Kidney epithelial cell (primary cell): ENCODE data around the gene RNASE7. TPM values are rescaled to one million over a fixed set of nuclear protein-coding genes. Genes with fewer than 3 reads are reported as not detected.

Experiments
- DNase-seq: peaks from one replicate; pipeline ENCODE4 v3.0.0-alpha.2; 2010; ENCODE audit warnings: low read depth
- H3K27me3 ChIP-seq: 2 replicates; pipeline ENCODE4 v1.6.0; 2011; ENCODE audit warnings: low read length; ENCODE audit not compliant: control insufficient read depth, insufficient read depth
- H3K36me3 ChIP-seq: 2 replicates; pipeline ENCODE4 v1.5.1; 2011; ENCODE audit warnings: low read length; ENCODE audit not compliant: control insufficient read depth, insufficient read depth
- H3K4me3 ChIP-seq: 2 replicates; pipeline ENCODE4 v1.5.1; 2011; ENCODE audit warnings: low read depth, mild to moderate bottlenecking, control low read depth, low read length
- total RNA-seq: library from RNA; depleted of rRNA; stranded (reverse); fragments of >200 nt; gene quantifications from 2 replicates; pipeline ENCODE4 v1.2.3, GENCODE V29; 2015
- TF ChIP-seq, protein P1 (sequence below): IDR thresholded peaks from 2 replicates; pipeline ENCODE4 v1.5.1; 2011; ENCODE audit warnings: mild to moderate bottlenecking, moderate library complexity, low read length, control low read depth, inconsistent platforms; ENCODE audit not compliant: insufficient read depth, poor library complexity, severe bottlenecking

The RNASE7 gene
- total RNA-seq, 1 donor from 2014 or later = not detected

DNA sequence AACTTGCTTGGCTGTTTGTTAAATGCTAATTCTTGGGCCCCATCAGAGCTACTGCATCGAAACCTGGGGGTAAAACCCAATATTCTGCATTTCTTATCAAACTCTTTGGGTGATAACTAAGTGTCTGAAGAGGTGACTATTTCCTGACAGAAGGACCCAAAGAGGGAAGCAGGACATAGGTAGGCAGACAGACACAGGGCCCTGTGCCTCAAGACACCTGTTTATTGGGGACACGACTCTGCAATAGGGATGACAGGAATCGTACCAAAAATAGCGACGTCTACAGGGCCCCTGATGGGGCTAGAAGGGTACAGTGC is 47.7 kb downstream of the RNASE7 start:
- no peaks in the 10 kb centered on the region for H3K36me3 ChIP-seq
- DNase-seq = no peak

DNA sequence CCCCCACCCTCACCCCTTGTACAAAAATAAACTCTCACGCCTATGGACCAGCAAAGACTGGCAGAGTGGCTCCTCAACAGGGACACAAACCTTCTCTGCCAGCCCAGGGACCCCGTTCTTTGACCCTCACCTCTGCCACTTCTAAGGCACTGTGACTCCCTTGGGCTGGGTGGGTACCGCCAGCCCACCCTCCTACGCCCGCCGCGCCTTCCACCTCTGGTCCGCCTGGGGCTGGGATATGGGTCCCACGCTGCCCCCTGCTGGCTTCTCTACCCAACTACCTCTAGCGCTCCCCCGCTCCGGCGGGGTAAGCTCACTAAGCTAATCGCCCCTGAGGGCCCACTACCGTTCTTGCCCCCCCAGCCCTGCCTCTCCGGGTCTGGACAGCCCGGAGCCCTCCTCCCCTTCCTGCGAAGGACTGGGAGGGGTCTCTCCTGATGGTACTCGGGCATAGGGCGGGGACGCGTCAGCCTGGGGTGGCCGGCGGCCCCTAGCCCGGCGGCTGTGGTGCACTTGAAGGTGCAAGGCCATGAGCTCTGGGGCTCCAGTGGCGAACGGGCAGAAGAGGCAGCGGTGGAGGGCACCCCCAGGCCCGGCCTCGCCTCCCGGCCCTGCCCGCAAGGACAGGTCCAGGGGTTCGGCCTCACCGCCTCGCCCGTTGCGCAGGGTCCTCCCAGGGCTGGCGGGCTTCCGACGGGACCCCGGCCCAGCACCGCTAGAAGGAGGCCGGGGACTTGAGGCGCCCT is 48.2 kb downstream of the RNASE7 start:
- H3K27me3 ChIP-seq = no peaks in the 10 kb centered on the region
- TF ChIP-seq, protein P1, sequence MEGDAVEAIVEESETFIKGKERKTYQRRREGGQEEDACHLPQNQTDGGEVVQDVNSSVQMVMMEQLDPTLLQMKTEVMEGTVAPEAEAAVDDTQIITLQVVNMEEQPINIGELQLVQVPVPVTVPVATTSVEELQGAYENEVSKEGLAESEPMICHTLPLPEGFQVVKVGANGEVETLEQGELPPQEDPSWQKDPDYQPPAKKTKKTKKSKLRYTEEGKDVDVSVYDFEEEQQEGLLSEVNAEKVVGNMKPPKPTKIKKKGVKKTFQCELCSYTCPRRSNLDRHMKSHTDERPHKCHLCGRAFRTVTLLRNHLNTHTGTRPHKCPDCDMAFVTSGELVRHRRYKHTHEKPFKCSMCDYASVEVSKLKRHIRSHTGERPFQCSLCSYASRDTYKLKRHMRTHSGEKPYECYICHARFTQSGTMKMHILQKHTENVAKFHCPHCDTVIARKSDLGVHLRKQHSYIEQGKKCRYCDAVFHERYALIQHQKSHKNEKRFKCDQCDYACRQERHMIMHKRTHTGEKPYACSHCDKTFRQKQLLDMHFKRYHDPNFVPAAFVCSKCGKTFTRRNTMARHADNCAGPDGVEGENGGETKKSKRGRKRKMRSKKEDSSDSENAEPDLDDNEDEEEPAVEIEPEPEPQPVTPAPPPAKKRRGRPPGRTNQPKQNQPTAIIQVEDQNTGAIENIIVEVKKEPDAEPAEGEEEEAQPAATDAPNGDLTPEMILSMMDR = peak; percentile 56
- no peak overlapping the region for H3K4me3 ChIP-seq
- no peak for DNase-seq
- H3K36me3 ChIP-seq = no peaks in the 10 kb centered on the region

More for the DNA sequence above, 47.7 kb downstream of the RNASE7 start:
- Histone ChIP-seq H3K27me3 (no peaks in the 10 kb centered on the region), H3K4me3 (no peak overlapping the region)
- TF ChIP-seq, protein P1 = no peak

DNA sequence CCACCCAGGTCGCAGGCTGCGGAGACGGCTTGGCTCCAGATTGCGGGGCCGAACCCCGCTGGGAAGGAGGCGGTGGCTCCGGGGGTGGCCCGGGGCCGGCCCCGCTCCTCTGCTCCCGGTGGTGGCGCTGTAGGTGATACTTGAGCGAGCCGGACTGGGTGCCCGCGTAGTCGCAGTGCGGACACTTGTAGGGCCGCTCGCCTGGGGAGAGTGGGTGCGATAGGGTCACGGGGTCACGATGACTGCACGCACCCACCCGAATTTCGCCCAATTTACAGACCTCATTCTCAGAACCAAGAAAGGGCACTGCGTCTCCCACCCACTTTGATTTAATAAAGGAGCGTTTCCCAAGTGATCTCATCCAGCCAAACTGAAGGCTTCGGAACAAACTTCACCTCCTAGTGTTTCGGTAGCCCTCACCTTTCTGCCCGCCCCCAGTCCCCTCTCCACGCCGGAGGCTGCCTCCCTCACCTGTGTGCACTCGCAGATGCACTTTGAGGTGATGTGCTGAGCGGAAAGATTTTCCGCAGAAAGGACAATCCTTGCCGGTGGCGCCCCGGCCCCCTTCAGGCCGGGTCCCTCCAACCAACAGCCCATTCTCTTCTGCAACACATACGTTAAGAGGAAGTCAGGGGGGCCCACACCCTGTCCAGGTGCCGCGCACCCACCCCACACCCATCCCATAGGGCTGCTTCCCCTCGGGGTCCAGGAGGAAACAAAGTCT is 48.9 kb downstream of the RNASE7 start:
- H3K4me3 ChIP-seq = no peak overlapping the region
- H3K36me3 ChIP-seq = no peaks in the 10 kb centered on the region
- TF ChIP-seq, protein P1 = no peak
- no peak for DNase-seq
- H3K27me3 ChIP-seq = no peaks in the 10 kb centered on the region

DNA sequence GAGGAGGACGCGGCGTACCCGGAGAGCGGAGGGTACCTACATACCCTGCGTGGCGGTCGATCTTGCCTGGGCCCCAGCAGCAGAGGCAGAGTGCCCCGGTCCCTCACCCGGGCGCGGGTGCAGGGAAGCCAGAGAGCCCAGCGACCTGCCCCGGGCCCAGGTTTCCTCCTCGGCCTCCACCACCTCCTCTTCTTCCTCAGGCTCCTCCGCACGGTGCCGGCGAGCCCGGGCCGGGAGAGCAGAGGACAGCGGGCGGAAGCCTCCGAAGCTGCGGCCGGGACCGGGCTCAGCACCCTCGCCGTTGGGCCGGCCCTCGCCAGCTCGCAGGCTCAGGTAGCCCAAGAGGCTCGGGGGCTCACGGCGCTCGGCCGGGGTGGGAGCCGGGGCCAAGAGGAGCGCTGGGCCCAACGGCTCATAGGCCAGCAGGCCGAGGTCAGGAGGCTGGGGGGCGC is 49.7 kb downstream of the RNASE7 start:
- DNase-seq = no peak
- no peaks in the 10 kb centered on the region for H3K36me3 ChIP-seq

DNA sequence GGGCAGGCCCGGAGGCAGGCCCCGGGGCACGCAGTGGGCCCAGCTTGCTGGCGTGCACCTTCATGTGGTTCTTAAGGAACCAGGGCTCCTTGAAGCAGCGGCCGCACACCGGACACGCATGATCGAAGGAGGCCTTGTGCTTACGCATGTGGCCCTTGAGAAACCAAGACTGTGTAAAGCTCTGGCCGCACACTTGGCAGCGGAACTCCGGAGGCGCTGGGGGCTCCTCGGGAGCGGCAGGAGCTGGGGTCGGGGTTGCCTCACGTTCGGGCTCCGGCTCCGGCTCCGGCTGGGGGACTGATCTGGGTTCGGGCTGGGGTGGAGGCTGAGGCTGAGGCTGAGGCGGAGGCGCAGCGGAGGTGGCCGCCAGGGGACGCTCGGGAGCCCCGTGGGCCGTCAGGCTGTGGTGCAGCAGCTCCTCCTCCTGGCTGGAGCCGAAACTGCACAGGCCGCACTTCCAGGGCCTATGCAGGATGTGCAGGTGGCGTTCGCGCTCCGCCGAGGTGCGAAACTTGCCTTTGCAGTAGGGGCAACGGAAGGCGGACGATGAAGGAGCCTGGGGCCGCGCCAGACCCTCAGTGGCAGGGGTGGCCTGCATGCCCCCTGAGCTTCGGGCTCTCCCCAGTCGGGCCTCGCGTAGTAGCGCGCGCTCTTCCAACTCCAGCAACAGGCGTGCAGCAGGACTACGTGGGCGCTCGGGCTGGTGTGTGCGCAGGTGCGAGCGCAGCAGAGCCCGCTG is 50.3 kb downstream of the RNASE7 start:
- DNase-seq = no peak
- Histone ChIP-seq H3K27me3 (no peaks in the 10 kb centered on the region), H3K4me3 (no peak overlapping the region), H3K36me3 (no peaks in the 10 kb centered on the region)
- TF ChIP-seq, protein P1 = peak; percentile 100

More for the DNA sequence above, 49.7 kb downstream of the RNASE7 start:
- Histone ChIP-seq H3K27me3 (no peaks in the 10 kb centered on the region), H3K4me3 (no peak overlapping the region)
- TF ChIP-seq, protein P1 = no peak
